Measurements from ENCODE around the gene ARL6IP6.

Gene ARL6IP6

GRCh38 chr2:152811916-152812315 lies 93.5 kb downstream of the ARL6IP6 start:
- DNase-seq: no peak
